Stimulated activated CD8-positive, alpha-beta memory T cell treated with anti-CD3 and anti-CD28 coated beads, Interleukin-7, amount 100 ng/mL, for 48 hours (primary cell): ENCODE data around the gene RTBDN.
"Not testable (repeated sequence)": the region's sequence is repeated elsewhere in the genome, so short reads cannot be mapped to it uniquely, and the experiment has no call there.

Source experiments
- DNase-seq, 2 donors: peaks; one replicate each; pipeline ENCODE4 v3.0.0-alpha.2; 2020; ENCODE audit warnings: low read depth in 1 of 2; ENCODE audit errors: extremely low read depth in 1 of 2

Gene RTBDN

DNA sequence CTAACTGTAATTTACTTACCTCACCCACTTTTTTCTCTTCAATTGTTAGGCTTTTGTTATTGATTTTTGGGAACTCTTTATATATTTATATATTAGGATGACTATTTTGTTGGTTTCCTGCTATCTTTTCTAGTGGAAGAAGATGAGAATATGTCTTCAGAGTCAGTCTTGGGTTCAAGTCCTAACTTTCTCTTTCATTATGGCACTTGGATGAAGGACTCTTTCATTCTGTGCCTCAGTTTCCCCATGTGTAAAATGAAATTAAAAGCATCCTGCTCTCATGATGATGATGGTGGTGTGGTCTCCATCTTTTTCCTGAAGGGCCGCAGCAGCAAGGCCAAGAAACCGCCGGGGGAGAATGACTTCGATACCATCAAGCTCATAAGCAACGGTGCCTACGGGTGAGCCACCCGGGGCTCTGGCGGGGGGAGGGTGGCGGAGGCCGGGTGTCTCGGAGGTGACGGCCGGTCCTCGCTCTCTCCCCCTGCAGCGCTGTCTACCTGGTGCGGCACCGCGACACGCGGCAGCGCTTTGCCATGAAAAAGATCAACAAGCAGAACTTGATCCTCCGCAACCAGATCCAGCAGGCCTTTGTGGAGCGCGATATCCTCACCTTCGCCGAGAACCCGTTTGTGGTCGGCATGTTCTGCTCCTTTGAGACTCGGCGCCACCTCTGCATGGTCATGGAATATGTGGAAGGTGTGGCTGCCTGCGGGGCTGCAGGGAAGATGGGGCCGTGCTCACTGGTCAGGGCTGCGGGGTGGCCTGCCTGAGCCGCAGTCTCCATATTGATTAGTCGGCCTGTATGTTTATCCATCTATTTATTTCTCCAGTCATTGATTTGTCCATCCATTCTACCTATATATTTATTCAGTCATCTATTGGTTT lies 23.9 kb upstream of the RTBDN start:
- DNase-seq: no peak

DNA sequence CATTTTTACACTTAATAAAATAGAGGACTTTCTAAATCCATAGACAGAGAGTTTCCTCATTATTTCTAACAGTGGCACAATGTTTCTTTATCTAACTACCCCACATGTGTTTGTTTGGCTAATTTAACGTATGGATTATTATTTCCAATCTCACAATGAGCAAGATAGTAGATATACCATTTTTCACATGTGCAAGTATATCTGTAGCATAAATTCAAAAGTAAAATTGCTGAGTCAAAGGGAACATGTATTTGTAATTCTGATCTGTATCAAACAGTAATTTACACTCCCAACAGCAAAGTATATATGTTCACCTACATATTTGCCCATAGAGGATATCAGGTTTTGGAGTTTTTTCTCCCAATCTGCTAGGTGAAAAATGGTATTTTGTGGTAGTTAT lies 22.3 kb upstream of the RTBDN start:
- no peak for DNase-seq

DNA sequence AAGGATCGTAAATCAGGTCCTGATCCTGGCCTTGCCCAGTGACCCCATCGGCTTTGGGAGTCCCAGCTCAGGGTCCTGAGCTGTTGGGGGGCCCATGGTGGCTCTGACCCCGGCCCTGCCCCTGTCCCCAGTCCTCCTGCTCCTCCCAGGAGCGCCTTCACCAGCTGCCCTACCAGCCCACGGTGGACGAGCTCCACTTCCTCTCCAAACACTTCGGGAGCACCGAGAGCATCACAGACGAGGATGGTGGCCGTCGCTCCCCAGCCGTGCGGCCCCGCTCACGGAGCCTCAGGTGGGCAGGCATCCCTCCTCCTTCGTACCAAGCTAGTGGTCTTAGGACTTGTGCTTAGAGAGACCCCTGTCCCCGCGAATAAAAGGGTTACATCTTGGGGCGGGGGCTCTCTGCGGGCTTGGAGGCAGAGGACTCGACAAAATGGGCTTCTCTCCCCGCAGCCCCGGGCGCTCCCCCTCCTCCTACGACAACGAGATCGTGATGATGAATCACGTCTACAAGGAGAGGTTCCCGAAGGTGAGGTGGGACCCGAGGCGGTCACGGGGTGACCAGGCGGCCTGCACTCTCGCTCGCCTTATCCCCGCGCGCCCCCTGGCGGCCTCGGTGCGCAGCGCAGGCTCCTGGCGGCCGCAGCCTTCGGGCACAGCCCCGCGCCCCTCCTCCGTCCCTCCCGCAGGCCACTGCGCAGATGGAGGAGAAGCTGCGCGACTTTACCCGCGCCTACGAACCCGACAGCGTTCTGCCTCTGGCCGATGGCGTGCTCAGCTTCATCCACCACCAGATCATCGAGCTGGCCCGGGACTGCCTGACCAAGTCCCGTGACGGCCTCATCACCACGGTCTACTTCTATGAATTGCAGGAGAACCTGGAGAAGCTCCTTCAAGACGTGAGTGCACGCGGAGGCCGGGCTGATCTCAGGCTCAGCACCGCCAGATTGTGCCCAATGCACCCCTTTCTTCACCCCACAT lies 13.1 kb upstream of the RTBDN start:
- peak; percentile 76 to 78 for DNase-seq

DNA sequence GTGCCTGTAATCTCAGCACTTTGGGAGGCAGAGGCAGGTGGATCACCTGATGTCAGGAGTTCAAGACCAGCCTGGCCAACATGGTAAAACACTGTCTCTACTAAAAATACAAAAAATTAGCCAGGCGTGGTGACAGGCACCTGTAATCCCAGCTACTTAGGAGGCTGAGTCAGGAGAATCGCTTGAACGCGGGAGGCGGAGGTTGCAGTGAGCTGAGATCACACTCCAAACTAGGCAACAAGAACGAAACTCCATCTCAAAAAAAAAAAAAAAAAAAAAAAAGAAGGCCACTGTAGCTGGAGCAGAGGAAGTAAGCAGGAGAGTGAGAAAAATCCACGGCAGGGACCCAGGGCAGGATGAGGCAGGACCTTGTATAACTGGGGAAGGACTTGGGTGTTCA lies 12.2 kb upstream of the RTBDN start:
- not testable (repeated sequence) for DNase-seq

DNA sequence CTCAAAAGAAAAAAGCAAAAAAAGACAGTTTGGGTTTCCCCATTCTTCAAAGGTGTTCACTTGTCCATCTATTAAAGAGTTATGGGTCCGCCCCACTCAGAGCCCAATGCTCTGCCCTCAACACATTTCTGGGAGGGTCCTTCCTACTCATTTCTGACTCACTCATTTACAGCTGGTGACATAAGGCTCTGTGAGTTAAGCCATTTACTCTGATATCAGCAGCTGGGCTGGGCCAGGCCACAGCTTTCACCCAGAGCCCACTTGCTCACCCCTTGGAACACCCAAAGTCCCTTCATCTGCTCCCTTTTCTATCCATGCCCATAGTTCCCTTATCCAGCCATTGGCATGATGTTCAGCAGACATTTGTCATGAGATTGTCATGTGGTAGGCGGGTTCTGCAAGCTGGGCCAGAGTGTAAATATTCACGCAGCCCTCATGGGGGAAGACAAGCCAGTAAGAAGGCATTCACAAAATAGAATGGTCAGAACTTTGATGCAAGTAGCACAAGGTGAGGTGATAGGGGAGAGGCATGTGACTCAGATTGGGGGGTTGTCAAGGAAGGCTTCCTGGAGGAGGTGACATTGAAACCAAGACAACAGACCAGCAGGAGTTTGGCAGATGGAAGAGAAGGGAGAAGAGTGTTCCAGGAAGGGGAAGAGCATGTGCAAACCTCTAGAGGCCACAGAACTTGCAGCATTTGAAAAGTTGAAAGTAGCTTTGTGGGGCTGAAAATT lies 9.8 kb upstream of the RTBDN start:
- no peak for DNase-seq

DNA sequence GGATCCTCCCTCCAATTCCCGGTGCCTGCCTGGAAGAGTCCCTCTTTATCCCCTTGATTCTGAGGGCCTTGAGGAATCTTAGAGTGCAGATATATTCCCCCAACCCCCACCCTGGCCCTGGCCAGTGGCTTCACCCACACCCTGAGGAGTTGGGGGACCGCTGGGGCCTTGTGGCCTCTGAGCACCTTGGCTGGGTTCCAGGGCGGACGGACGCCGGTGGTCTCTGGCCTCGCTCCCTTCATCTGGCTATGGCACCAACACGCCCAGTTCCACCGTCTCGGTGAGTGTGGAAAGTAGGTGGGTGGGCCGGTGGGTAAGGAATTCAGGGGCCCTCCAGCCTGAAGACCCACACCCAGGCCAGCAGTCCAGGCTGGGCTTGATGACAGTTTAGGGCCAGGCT lies 8.9 kb upstream of the RTBDN start:
- no peak for DNase-seq

DNA sequence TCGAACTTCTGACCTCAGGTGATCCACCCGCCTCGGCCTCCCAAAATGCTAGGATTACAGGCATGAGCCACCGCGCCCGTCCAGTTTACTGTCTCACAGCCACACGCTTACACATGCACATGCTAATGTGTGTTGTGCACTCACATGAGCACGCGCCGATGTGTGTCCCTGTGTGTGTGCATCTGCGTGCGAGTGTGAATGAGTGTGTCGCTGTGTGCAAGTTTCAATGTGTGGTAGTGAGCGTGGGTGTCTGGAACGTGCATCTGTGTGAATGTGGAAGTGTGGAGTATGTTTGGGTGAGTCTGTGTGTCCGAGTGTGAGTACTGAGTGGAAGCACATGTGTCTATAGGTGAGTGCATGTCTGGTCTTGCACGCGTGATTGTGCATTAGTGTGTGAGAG lies 8.1 kb upstream of the RTBDN start:
- DNase-seq: no peak

DNA sequence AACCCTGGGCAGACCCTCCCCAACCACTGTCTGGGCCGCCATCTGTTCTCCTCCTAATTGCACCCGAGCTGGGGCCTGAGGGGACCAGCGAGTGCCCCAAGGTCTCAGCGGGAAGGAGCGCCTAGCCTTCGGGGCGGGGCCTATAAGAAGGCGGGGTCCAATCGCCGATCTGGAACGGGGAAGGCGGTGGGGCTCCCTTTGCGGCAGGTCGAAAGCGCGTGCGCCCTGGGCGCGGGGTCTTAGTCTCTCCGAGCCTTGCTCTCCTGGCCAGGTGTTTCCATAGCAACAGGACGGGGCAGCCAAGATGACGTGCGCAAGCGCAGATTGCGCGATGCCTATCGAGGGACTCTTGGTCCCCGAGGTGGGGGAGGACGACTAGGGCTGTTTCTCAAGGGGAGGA lies 6.7 kb upstream of the RTBDN start:
- no peak for DNase-seq

DNA sequence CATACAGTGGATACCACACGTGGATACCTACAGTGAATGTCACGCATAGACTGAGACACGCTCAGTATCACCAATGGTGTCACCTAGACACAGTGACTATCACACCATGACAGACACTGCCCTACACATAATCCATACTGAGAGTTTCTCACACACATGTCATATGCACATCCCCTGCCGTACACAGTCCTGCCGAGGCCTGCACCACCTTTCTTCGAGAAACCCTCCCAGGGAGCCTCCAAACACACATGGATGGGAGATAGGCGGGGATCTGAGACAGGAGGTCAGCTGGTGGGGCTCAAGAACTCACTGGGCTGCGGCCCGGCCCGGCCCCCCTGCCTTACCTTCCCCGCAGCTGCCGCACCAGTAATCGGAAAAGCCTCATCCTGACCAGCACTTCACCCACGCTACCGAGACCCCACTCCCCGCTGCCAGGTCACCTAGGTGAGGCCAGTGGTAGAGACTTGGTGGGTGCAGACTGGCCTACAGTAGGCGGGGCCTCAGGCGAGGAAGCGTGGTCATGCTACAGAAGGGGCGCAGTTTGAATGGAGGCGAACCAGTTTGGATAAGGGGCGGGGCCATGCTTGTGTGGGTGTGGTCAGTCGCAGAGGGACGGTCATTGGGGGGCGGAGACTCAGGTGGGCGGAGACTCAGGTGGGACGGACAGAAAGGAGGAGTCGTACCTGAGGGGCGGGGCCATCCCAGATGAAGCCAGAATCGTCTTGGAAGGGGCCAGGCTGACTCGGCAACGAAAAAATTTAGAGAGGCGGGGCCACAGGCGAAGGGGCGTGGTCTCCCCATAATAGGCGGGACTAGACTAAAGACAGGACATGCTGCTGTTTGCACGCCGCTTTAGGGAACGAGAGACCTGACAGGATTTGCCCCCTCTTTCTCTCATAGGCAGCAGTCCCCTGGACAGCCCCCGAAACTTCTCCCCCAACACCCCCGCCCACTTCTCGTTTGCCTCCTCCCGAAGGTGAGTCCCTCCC lies 6.0 kb upstream of the RTBDN start:
- DNase-seq: peak in 1 of 2 donors; percentile 63

DNA sequence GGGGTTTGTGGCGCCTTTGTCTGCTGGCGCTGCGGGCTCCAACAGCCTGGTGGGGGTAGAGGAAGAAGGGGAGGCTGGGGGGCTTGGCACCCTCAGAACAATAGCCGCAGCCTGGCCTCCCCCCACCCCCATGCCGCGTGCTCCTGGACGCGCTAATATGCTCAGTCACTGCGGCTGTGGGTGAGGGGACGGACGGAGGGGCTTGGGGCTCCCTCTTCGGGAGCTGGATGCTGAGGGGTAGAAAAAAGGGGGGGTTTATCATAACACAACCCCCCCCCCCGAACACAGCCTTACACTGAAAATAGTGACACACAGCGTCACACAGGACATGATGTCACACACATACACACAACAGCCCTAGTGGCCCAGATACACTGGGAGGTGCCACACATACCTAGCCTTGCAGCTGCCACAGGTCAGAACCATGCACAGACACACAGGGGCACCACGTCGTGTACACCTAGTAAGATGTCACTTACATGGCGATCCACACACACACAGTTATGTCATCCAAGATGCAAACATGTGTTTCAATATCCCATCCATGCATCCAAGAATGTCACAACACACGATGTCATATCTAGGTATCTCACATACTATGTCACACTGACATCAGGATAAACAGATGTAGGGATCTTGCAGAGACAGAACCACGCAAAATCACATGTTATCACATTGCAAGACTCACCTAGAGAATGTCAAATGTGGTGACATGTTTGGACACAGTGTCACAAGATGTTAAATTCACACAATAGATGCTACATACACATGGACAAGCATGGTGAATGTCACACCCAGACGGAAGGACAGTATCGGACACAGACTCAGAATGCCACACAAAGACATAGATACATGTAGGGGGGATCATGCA lies 4.7 kb upstream of the RTBDN start:
- no peak for DNase-seq

DNA sequence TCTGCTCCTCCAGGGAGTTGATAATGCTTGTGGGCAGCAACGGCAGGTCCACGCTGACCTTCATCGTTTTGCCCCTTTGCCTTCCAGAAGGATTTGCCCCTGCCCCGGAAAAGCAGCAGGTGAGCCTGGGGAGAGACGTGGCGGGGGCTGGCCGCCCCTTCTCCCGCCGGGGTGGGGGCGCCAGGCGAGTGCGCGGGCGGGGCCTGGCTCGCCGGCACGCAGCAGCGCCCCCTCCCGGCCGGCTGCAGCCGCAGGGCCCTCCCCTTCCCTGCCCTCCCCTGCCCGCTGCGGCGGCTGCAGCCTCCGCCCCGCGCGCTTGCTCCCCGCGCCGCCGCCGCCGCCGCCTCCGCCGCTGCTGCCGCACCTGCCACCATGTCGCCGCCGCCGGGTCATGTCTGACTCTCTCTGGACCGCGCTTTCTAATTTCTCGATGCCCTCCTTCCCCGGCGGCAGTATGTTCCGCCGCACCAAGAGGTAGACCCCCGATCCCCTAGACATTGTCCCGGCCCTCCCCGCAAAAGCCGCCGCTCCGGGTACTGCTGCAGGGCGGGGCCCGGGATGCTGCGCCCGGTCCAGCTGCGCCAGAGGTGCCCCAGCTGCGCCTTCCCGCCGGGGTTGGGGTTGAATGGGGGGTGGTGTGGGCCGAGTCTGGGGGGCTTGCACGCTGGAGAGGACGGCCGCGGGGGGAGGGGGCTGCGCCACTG lies 4.0 kb upstream of the RTBDN start, which contains the start of gene MAST1:
TSS of gene MAST1 (plus strand) at position 334 of the 704 bp plus-strand sequence. CDS start at position 392, 58 bp downstream.
- DNase-seq: no peak

DNA sequence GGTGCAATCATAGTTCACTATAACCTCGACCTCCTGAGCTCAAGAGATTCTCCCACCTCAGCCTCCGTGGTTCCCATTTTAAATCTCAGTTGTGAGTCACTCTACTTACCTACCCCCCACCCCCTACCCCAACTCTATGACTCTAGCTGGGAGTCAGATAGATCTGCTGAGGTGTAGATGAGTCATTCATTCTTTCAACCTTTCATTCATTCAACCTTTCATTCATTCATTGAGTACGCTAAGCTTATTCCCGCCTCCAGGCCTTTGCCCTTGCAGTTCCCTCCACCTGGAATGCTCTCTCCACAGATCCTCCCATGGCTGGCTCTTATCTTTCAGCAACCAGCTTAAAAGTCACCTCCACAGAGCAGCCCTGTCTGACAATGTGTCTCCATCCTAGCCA lies 2.8 kb upstream of the RTBDN start:
- no peak for DNase-seq

DNA sequence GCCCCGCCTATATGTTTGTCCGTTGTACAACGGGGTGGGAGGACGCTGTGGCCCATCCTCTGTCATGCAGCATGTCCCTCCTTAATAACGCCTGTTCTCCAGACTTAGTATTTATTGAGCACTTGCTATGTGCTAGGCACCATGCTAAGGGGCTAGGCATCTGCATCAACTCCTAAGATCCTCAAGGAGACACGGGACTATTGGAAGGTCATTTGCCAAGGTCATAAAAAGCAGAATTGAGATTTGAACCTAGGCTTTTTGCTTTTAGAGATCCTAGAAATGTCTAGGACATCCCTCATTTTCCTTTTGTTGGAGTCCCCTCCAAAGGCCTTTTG lies 2.1 kb upstream of the RTBDN start:
- no peak for DNase-seq

DNA sequence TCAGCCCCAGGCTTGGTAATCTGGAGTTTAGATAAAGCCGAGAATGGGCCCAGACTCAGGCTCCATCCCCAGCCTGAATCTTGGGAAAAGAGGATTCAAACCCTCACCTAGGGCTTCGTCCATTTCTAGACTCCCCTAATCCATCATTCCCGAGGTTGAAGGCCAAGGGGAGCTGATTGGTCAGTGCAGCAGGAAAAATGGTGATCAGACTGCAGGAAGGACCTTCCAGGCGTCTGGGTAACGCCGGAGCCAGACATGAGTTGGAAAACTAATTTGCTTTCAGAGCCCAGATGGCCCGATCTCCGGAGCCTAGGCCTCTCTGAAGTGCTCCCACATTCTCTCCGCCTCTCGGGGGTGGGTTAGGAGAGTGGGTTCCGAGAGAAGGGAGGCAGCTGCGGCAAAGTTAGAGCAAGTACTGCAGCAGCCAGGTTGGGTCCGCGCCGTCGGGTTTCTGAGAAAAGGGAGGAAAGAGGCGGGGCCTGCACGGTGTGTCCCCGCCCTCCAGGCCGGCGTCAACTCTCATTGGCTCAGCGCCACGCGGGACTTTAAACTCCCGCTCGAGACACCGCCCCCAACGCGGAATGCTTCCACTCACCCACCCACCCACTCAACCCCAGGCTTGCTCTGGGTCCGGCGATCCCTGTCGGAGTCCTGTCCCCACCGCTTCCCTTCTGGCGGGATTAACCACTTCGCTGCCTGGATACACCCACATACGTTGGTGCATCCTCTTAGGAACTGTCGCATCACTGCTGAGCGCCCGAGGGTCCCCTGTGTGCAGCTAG lies 788 bp upstream of the RTBDN start:
- no peak for DNase-seq

DNA sequence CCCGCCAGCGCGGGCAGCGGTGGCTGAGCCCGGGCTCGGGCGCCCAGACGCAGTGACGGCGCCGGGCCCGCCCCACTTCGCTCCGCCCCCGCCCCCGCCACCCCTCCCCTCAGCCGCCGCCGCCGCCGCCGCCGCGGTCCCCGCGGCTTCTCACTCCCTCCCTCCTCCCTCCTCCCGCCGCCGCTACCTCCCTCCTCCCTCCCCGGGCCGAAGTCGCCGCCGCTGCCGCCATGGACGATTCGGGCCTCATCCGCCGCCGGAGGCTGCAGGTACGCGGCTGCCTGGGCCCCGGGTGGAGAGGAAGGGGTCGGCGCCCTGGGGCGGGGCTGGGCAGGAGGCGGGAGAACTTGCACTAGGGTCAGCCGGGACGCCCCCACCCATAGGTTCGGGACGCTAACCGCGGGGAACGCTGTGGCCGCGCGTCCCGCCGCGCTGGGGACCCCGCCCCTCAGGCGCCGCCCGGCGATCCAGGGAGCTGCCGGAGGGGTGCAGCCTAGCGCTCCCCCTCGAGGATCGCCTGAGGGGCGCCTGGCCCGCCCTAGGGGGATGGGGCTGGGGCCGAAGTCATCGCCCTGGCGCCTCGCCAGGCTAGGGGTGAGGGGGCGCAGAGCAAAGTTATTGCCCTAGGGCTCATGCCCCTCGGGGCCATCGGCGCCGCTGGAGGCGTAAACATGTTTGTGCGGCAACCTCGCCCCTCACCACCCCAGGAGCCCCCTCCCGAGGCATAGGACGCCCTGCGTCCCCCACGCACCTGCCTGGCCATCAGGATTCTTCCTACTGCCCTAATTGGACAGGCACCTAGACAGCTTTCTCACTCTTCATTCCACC lies 427 bp downstream of the RTBDN start:
- no peak for DNase-seq

DNA sequence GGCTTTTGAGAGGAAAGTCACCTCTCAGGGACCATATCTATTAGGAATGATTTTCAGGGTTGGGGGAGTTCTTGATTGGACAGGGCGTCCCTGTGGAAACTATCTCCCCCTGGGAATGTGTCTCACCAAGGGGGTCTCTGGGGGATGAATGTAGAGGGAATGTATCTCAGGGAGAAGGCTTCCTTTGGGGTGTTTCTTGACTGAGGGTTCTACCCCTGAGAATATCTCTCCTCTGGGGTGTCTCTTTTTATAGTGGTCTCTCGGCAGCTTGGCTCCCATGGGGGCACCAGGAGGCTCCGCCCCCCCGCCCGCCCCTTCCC lies 1.0 kb downstream of the RTBDN start:
- no peak for DNase-seq

DNA sequence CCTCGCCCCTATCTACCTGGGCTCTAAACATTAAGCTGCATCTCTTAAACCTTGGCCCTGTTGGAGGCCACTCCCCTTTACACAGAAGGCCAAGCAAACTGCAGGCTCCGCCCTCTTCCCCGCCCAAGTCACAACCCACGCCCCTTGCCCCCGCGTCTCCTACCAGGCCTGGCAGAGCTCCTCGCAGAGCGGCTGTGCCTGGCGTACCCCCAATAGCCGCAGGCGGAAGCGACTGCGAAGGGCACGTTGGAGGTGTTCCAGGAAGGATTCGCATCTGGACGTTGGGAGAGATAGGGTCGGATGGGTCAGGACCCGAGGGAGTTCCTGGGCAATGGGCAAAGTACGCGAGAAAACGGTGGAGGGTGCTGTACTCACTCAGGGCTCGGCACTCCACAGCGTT lies 5.9 kb downstream of the RTBDN start:
- DNase-seq: no peak
